K562 (cell line): Measurements from ENCODE around the gene CPT1C. TPM values are rescaled to one million over a fixed set of nuclear protein-coding genes. Genes with fewer than 3 reads are reported as not detected.

Experiments used
- BRD9 ChIP-seq: fragments of 450-650 bp; IDR thresholded peaks from 2 replicates; pipeline ENCODE4 v1.6.1; 2018; ENCODE audit warnings: low read depth; ENCODE audit not compliant: partially characterized antibody
- C11orf30 ChIP-seq: fragments of 450-650 bp; IDR thresholded peaks from 2 replicates; pipeline ENCODE4 v1.6.1; 2016; ENCODE audit warnings: low read depth, mild to moderate bottlenecking
- CAMTA2 ChIP-seq: fragments of 250-450 bp; sonication (Bioruptor Pico); conservative IDR thresholded peaks from 2 replicates; pipeline ENCODE4 v1.5.1; 2022
- DMBX1 ChIP-seq: fragments of 250-450 bp; sonication (Bioruptor Pico); IDR thresholded peaks from 2 replicates; pipeline ENCODE4 v1.8.0; 2022; ENCODE audit warnings: inconsistent platforms, mild to moderate bottlenecking, moderate library complexity, borderline replicate concordance
- FOXK2 ChIP-seq, 2 experiments: fragments of 450-650 bp; IDR thresholded peaks in 1 of 2; conservative IDR thresholded peaks in 1 of 2; 2 replicates each; pipeline ENCODE4 v1.6.1; 2016; ENCODE audit warnings: low read depth in 2 of 2, mild to moderate bottlenecking in 1 of 2
- FOXP1 ChIP-seq: sonication (generic); formaldehyde crosslinking; IDR thresholded peaks from 2 replicates; pipeline ENCODE4 v1.8.0; 2022; ENCODE audit warnings: mild to moderate bottlenecking, missing genetic modification reagents
- HDAC1 ChIP-seq, 2 experiments: fragments of 450-650 bp; IDR thresholded peaks; 2 replicates each; pipeline ENCODE4 v1.6.1; 2016 to 2017; ENCODE audit warnings: inconsistent platforms in 1 of 2, mild to moderate bottlenecking in 1 of 2, moderate library complexity in 1 of 2
- HNRNPK ChIP-seq: fragments of 200-400 bp; formaldehyde crosslinking; IDR thresholded peaks from one replicate; pipeline ENCODE4 v1.6.1; 2018; ENCODE audit warnings: mild to moderate bottlenecking, low read depth, low read length; ENCODE audit not compliant: poor library complexity, severe bottlenecking
- MITF ChIP-seq: IDR thresholded peaks from 2 replicates; pipeline ENCODE4 v1.6.1; 2014; ENCODE audit warnings: antibody characterized with exemption
- MYBL2 ChIP-seq, 2 experiments: fragments of 450-650 bp in 1 of 2; sonication (generic) in 1 of 2; formaldehyde crosslinking in 1 of 2; IDR thresholded peaks; 2 replicates each; pipeline versions ENCODE4 v1.6.1 to v1.8.1; 2017 to 2022; ENCODE audit warnings: borderline replicate concordance in 1 of 2, inconsistent platforms in 1 of 2, low read depth in 1 of 2, mild to moderate bottlenecking in 1 of 2, missing genetic modification reagents in 1 of 2, moderate library complexity in 1 of 2
- NKRF ChIP-seq: fragments of 450-650 bp; IDR thresholded peaks from 2 replicates; pipeline ENCODE4 v1.6.1; 2016; ENCODE audit warnings: borderline replicate concordance
- PHF8 ChIP-seq: fragments of 200-600 bp; sonication (generic); IDR thresholded peaks from 2 replicates; pipeline ENCODE4 v1.6.1; 2012; ENCODE audit warnings: mixed run types, mild to moderate bottlenecking, inconsistent platforms, low read length, moderate library complexity, borderline replicate concordance
- RBM15 ChIP-seq: fragments of 200-400 bp; formaldehyde crosslinking; IDR thresholded peaks from 2 replicates; pipeline ENCODE4 v1.6.1; 2018; ENCODE audit warnings: mild to moderate bottlenecking, low read length, moderate library complexity; ENCODE audit not compliant: insufficient read depth
- RUNX1 ChIP-seq: sonication (generic); IDR thresholded peaks from 2 replicates; pipeline ENCODE4 v1.6.1; 2016; ENCODE audit warnings: antibody characterized with exemption, low read depth
- SIN3A ChIP-seq, 2 experiments: fragments of 150-350 bp in 1 of 2; IDR thresholded peaks; 2 replicates each; pipeline ENCODE4 v1.6.1; 2011 to 2016; ENCODE audit warnings: borderline replicate concordance in 2 of 2, low read depth in 2 of 2, low read length in 2 of 2, mild to moderate bottlenecking in 2 of 2, moderate library complexity in 2 of 2; ENCODE audit not compliant: control insufficient read depth in 1 of 2
- STAG1 ChIP-seq: sonication (generic); formaldehyde crosslinking; IDR thresholded peaks from 2 replicates; pipeline ENCODE4 v1.5.0; 2020; ENCODE audit warnings: missing genetic modification reagents, borderline replicate concordance
- ZNF347 ChIP-seq: fragments of 450-650 bp; formaldehyde crosslinking; IDR thresholded peaks from 2 replicates; pipeline ENCODE4 v1.4.0; 2020; ENCODE audit warnings: low read depth, mild to moderate bottlenecking, moderate library complexity
- ZNF507 ChIP-seq: conservative IDR thresholded peaks from 2 replicates; pipeline ENCODE4 v1.6.1; 2017; ENCODE audit warnings: missing genetic modification characterization, missing compliant biosample characterization
- ZNF766 ChIP-seq: fragments of 200-800 bp; sonication (Bioruptor generic); conservative IDR thresholded peaks from 2 replicates; pipeline ENCODE4 v1.6.1; 2016; ENCODE audit warnings: missing genetic modification characterization, missing compliant biosample characterization
- ZSCAN29 ChIP-seq: fragments of 450-650 bp; IDR thresholded peaks from 2 replicates; pipeline ENCODE4 v1.6.1; 2017
- polyA plus RNA-seq, 8 experiments: library from polyadenylated mRNA; depleted of rRNA in 4 of 8; stranded (reverse) in 5 of 8; unstranded in 3 of 8; fragments of >200 nt; fragmentation: Nextera tagmentation in 2 of 8; fragmentation: Illumina TruSeq in 1 of 8; extraction: Ambion mirVana in 2 of 8; extraction: Trizol in 1 of 8; gene quantifications; 2 replicates each; pipeline versions ENCODE4 v1.2.1 to v1.2.3, GENCODE V29; 2011 to 2014; ENCODE audit warnings: inconsistent platforms in 1 of 8, missing spikeins in 1 of 8
- total RNA-seq, 7 experiments: library from RNA; depleted of rRNA in 6 of 7; stranded (reverse); fragments of >200 nt in 6 of 7; fragmentation: Illumina TruSeq in 2 of 7; extraction: Trizol in 2 of 7; gene quantifications; 2 replicates each; pipeline versions ENCODE4 v1.2.1 to v1.2.3, GENCODE V29; 2011 to 2021; ENCODE audit warnings: low replicate concordance in 1 of 7
- TF ChIP-seq, protein P1 (sequence below): fragments of 250-450 bp; sonication (Bioruptor Pico); IDR thresholded peaks from 2 replicates; pipeline ENCODE4 v1.5.0; 2021

The CPT1C gene
- total and polyA plus RNA-seq, 9 of the 15 experiments (the other 6 are each of a cell fraction or from before 2014, with no cell fraction given) = 1.9 to 12.3 (median 3.0) TPM

DNA sequence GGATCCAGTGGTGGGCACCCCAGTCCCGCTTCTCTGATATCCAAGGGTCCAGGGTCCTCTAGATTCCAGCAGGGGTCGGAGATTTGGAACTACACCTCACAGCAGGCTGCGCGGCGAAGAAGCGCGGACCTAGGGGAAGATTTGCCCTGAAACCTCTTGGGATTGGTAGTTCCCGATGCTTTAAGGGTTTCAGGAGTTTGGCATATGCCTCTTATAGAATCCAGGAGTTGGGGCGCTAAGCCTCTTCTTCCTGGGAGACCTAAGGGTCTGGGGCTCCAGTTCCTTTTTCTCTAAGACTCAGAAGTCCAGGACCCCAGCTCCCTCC, 24.8 kb upstream of the CPT1C start (continued):
- TF ChIP-seq RBM15 (no peak), SIN3A (IDR thresholded peaks at IDR 0.05; ENCODE audit: borderline replicate concordance in 2 of 2, control insufficient read depth in 1 of 2, low read depth in 2 of 2, low read length in 2 of 2) (no peak), MITF (no peak), MYBL2 (IDR thresholded peaks at IDR 0.05; ENCODE audit: low read depth) (no peak), MYBL2 (CRISPR knock-in tag; IDR thresholded peaks at IDR 0.05; ENCODE audit: borderline replicate concordance) (no peak), FOXP1 (CRISPR knock-in tag) (no peak), HDAC1 (IDR thresholded peaks at IDR 0.05) (no peak), C11orf30 (peak; percentile 2; the same call in 1 of the 2 replicates), CAMTA2 (no peak), ZSCAN29 (no peak), ZNF507 (tag) (no peak), ZNF347 (CRISPR knock-in tag) (no peak), FOXK2 (conservative IDR thresholded peaks at IDR 0.05 in 1 of 2, IDR thresholded peaks at IDR 0.05 in 1 of 2; ENCODE audit: low read depth in 2 of 2) (no peak), NKRF (no peak), RUNX1 (no peak), ZNF766 (CRISPR knock-in tag) (peak; percentile 65; the same call in 1 of the 2 replicates), BRD9 (peak; percentile 20), HNRNPK (no peak), PHF8 (no peak), DMBX1 (no peak), STAG1 (no peak)
- TF ChIP-seq, protein P1, sequence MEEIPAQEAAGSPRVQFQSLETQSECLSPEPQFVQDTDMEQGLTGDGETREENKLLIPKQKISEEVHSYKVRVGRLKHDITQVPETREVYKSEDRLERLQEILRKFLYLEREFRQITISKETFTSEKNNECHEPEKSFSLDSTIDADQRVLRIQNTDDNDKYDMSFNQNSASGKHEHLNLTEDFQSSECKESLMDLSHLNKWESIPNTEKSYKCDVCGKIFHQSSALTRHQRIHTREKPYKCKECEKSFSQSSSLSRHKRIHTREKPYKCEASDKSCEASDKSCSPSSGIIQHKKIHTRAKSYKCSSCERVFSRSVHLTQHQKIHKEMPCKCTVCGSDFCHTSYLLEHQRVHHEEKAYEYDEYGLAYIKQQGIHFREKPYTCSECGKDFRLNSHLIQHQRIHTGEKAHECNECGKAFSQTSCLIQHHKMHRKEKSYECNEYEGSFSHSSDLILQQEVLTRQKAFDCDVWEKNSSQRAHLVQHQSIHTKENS (CRISPR knock-in tag) = no peak
